Measurements from ENCODE around the gene POPDC3. TPM values are rescaled to one million over a fixed set of nuclear protein-coding genes. Genes with fewer than 3 reads are reported as not detected.
"Not testable (repeated sequence)": the region's sequence is repeated elsewhere in the genome, so short reads cannot be mapped to it uniquely, and the experiment has no call there.

POPDC3 gene
- total RNA-seq, 1 experiment from 2014 or later: 41.4 TPM

DNA sequence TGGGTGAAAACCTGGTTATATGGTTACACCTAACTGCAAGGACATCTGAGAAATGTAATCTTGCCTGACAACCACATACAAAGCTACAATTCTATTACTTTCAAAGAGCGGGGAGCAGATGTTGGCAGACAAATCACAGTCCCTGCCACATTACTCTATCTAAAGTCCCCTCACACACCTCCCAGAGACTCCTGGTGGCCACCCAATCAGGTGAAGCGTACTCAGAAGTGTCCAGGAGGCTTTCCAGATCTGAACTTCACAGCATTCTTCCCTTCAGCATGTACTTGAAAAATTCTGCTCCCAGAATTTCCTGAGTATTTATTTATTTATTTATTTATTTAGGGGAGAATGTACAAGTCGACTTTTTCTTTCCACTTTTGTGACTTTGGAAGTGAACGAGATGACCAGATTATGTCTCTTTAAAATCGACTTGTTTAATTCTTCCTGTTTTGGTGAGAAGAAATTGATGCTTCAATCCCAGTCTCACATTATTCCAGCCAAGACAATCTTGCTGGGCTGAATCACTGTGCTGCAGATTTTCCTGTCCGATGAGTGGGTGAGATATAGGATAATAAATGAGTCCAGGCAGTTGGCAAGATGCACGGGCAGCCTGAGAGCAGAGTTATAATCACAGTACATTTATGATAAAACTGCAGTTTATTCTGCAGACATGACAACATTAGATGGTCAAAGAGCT is 46.9 kb upstream of the POPDC3 start:
- ChIA-PET POLR2A (ENCODE audit: unreplicated experiment) (no interaction called here), CTCF (no interaction called here)
- no peaks in the 10 kb centered on the region for H3K9me3 ChIP-seq (ENCODE audit: low read length)
- H3F3A ChIP-seq (ENCODE audit: low read length, unreplicated experiment): no peaks in the 10 kb centered on the region
- no peaks in the 10 kb centered on the region for H3K27me3 ChIP-seq (ENCODE audit: low read length)
- no peaks in the 10 kb centered on the region for H3K9me2 ChIP-seq (replicated peaks; ENCODE audit: low read length)
- no peaks in the 10 kb centered on the region for H3K79me2 ChIP-seq (ENCODE audit: low read length)
- no peak for ATAC-seq
- no TSS peak for BruUV-seq (replicated peaks)
- no peak overlapping the region for H2AFZ ChIP-seq (ENCODE audit: low read length)
- DNase-seq: no peak
- H3K36me3 ChIP-seq (ENCODE audit: low read depth, low read length): no peaks in the 10 kb centered on the region
- no peak overlapping the region for H3K9ac ChIP-seq (ENCODE audit: low read length)
- TF ChIP-seq, protein P1, sequence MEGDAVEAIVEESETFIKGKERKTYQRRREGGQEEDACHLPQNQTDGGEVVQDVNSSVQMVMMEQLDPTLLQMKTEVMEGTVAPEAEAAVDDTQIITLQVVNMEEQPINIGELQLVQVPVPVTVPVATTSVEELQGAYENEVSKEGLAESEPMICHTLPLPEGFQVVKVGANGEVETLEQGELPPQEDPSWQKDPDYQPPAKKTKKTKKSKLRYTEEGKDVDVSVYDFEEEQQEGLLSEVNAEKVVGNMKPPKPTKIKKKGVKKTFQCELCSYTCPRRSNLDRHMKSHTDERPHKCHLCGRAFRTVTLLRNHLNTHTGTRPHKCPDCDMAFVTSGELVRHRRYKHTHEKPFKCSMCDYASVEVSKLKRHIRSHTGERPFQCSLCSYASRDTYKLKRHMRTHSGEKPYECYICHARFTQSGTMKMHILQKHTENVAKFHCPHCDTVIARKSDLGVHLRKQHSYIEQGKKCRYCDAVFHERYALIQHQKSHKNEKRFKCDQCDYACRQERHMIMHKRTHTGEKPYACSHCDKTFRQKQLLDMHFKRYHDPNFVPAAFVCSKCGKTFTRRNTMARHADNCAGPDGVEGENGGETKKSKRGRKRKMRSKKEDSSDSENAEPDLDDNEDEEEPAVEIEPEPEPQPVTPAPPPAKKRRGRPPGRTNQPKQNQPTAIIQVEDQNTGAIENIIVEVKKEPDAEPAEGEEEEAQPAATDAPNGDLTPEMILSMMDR (conservative IDR thresholded peaks at IDR 0.05; ENCODE audit: low read depth, low read length): no peak
- no peak for TF ChIP-seq EZH2phosphoT487 (IDR thresholded peaks at IDR 0.05; ENCODE audit: borderline replicate concordance, low read length)
- no peak for TF ChIP-seq EZH2 (IDR thresholded peaks at IDR 0.05; ENCODE audit: low read length, unreplicated experiment)
- intact Hi-C loops (cut with micrococcal nuclease): no loop called here
- H3K4me1 ChIP-seq (ENCODE audit: insufficient read depth, low read length): no peaks in the 10 kb centered on the region
- H4K20me1 ChIP-seq (ENCODE audit: low read length): no peaks in the 10 kb centered on the region
- H3K4me3 ChIP-seq (ENCODE audit: low read length): no peak overlapping the region
- H3K4me2 ChIP-seq (ENCODE audit: low read length): no peak overlapping the region
- H3K27ac ChIP-seq (ENCODE audit: low read length): no peak overlapping the region

DNA sequence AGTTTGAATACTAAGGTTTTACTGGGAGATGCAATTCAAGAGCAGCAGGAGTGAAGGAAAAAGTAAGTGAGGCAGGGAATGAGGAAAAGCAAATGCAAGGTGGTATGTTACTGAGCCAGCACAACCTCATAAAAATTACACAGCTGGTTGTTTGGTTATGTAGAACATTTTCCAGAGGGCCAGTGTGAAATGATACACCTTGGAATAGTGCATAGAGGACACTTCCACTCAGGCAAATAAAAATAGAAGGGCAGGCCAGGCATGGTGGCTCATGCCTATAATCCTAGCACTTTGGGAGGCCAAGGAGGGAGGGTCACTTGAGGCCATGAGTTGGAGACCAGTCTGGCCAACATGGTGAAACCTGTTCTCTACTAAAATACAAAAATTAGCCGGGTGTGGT is 43.4 kb upstream of the POPDC3 start:
- H3K9me2 ChIP-seq (replicated peaks; ENCODE audit: low read length): no peaks in the 10 kb centered on the region
- H3K27me3 ChIP-seq (ENCODE audit: low read length): no peaks in the 10 kb centered on the region
- DNase-seq (no peak), ATAC-seq (no peak)
- no peak for TF ChIP-seq EZH2 (IDR thresholded peaks at IDR 0.05; ENCODE audit: low read length, unreplicated experiment)
- no peak for TF ChIP-seq EZH2phosphoT487 (IDR thresholded peaks at IDR 0.05; ENCODE audit: borderline replicate concordance, low read length)
- TF ChIP-seq, protein P1 (conservative IDR thresholded peaks at IDR 0.05; ENCODE audit: low read depth, low read length): no peak
- no peaks in the 10 kb centered on the region for H3K4me1 ChIP-seq (ENCODE audit: insufficient read depth, low read length)
- ChIA-PET CTCF (no interaction called here), POLR2A (ENCODE audit: unreplicated experiment) (no interaction called here)
- intact Hi-C loops (cut with micrococcal nuclease): no loop called here
- no peaks in the 10 kb centered on the region for H4K20me1 ChIP-seq (ENCODE audit: low read length)
- H3K27ac ChIP-seq (ENCODE audit: low read length): no peak overlapping the region
- H2AFZ ChIP-seq (ENCODE audit: low read length): no peak overlapping the region
- H3K9me3 ChIP-seq (ENCODE audit: low read length): no peaks in the 10 kb centered on the region
- BruUV-seq (replicated peaks): no TSS peak
- H3K4me2 ChIP-seq (ENCODE audit: low read length): no peak overlapping the region
- no peaks in the 10 kb centered on the region for H3K36me3 ChIP-seq (ENCODE audit: low read depth, low read length)
- H3K4me3 ChIP-seq (ENCODE audit: low read length): no peak overlapping the region
- H3F3A ChIP-seq (ENCODE audit: low read length, unreplicated experiment): no peaks in the 10 kb centered on the region
- H3K79me2 ChIP-seq (ENCODE audit: low read length): no peaks in the 10 kb centered on the region
- H3K9ac ChIP-seq (ENCODE audit: low read length): no peak overlapping the region

DNA sequence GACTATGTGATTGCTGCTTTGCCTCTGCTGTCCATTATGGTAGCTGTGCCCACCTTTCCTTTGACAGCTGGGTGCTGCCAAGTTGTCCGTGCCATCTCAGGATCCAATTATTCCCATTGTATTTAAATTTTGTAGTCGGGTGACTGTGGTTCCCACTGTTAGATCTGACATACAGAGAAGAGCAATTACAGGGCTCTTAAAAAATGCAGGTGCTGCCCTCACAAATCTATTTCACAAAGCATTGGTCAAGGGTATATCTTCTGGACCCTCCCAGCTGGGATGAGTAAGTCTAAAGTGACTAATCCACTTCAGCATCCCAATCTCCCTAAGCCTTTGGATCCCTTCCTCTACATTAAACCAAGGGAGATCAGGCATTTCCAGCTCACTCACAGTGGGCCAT is 41.4 kb upstream of the POPDC3 start:
- H3K27me3 ChIP-seq (ENCODE audit: low read length); DNase-seq; H3K79me2 ChIP-seq (ENCODE audit: low read length); H3K4me3 ChIP-seq (ENCODE audit: low read length); POLR2A ChIA-PET (ENCODE audit: unreplicated experiment); H3K4me2 ChIP-seq (ENCODE audit: low read length); H4K20me1 ChIP-seq (ENCODE audit: low read length); BruUV-seq (replicated peaks); H3K9me3 ChIP-seq (ENCODE audit: low read length); H3K36me3 ChIP-seq (ENCODE audit: low read depth, low read length); H3K4me1 ChIP-seq (ENCODE audit: insufficient read depth, low read length); intact Hi-C loops (cut with micrococcal nuclease); H3K27ac ChIP-seq (ENCODE audit: low read length); H3K9ac ChIP-seq (ENCODE audit: low read length); H2AFZ ChIP-seq (ENCODE audit: low read length); H3K9me2 ChIP-seq (replicated peaks; ENCODE audit: low read length); CTCF ChIA-PET; H3F3A ChIP-seq (ENCODE audit: low read length, unreplicated experiment); ATAC-seq: not testable (repeated sequence)

All from PC-3 (cell line).